HCT116 (cell line): Measurements from ENCODE around the gene ALDH1L1. TPM values are rescaled to one million over a fixed set of nuclear protein-coding genes. Genes with fewer than 3 reads are reported as not detected.

ENCODE experiments used
- ATAC-seq: fragments of 200-7000 bp; cut with Tn5 transposase; 2 replicates; pipeline ENCODE4 v1.9.1; 2020; ENCODE audit warnings: mild to moderate bottlenecking, moderate library complexity
- BruUV-seq: library from RNA; stranded (reverse); fragments of 400-500 nt; replicated peaks from 2 replicates; lab custom pipeline; 2021; lab: Mats Ljungman, UMichigan
- CTCF ChIA-PET: fragments of 300-600 bp; sonication (Branson Sonifier 250); formaldehyde crosslinking; loops from one replicate; lab custom pipeline; 2021; ENCODE audit warnings: antibody characterized with exemption; lab: Charles Lee
- POLR2A ChIA-PET: fragments of 300-600, 350-600 bp; sonication (Branson Sonifier 250); formaldehyde crosslinking; loops from one replicate; lab custom pipeline; 2021; ENCODE audit warnings: antibody characterized with exemption; lab: Charles Lee
- RAD21 ChIA-PET, 2 experiments: fragments of 300-600 bp; sonication (Branson Sonifier 250); formaldehyde crosslinking; loops; one replicate each; lab custom pipeline; 2023; ENCODE audit warnings: low total read pairs in 2 of 2; ENCODE audit not compliant: uncharacterized antibody in 2 of 2, unreplicated experiment in 2 of 2, low non-redundant PET in 1 of 2; lab: Charles Lee
- DNase-seq: peaks from one replicate; pipeline ENCODE4 v3.0.0-alpha.2; 2010; ENCODE audit warnings: low read depth, low spot score
- H2AFZ ChIP-seq: fragments of 200-600 bp; shearing (Covaris generic), sonication (generic); 2 replicates; pipeline ENCODE4 v1.6.1; 2017; ENCODE audit warnings: low read depth, mixed run types, mixed read lengths, antibody characterized with exemption, low read length; ENCODE audit not compliant: poor library complexity, severe bottlenecking
- H3K27ac ChIP-seq: 2 replicates; pipeline ENCODE4 v1.5.1; 2012; ENCODE audit warnings: low read depth, low read length
- H3K27me3 ChIP-seq: fragments of 200-600 bp; sonication (generic); 2 replicates; pipeline ENCODE4 v1.6.1; 2016; ENCODE audit warnings: mixed run types, low read length, mixed read lengths; ENCODE audit not compliant: insufficient read depth
- H3K36me3 ChIP-seq, 2 experiments: fragments of 200-500 bp in 1 of 2; fragments of 200-600 bp in 1 of 2; sonication (Bioruptor generic) in 1 of 2; sonication (generic) in 1 of 2; 2 replicates each; pipeline versions ENCODE4 v1.5.1 to v1.6.1; 2014 to 2016; ENCODE audit warnings: low read length in 2 of 2, inconsistent platforms in 1 of 2, mixed read lengths in 1 of 2, mixed run types in 1 of 2; ENCODE audit not compliant: insufficient read depth in 2 of 2, control insufficient read depth in 1 of 2
- H3K4me1 ChIP-seq, 2 experiments: fragments of 200-600 bp in 1 of 2; sonication (generic) in 1 of 2; 2 replicates each; pipeline versions ENCODE4 v1.5.1 to v1.6.1; 2012 to 2017; ENCODE audit warnings: low read length in 2 of 2, inconsistent platforms in 1 of 2, mild to moderate bottlenecking in 1 of 2, mixed read lengths in 1 of 2, mixed run types in 1 of 2, moderate library complexity in 1 of 2; ENCODE audit not compliant: insufficient read depth in 2 of 2, control insufficient read depth in 1 of 2
- H3K4me2 ChIP-seq: fragments of 200-600 bp; sonication (generic); 2 replicates; pipeline ENCODE4 v1.6.1; 2017; ENCODE audit warnings: mixed run types, low read length, mixed read lengths
- H3K4me3 ChIP-seq, 2 experiments: fragments of 200-600 bp in 1 of 2; sonication (generic) in 1 of 2; replicated peaks in 1 of 2; 2 replicates each; pipeline ENCODE4 v1.5.1; 2011 to 2016; ENCODE audit warnings: low read length in 2 of 2, control low read depth in 1 of 2, low read depth in 1 of 2, mild to moderate bottlenecking in 1 of 2, mixed read lengths in 1 of 2, mixed run types in 1 of 2
- H3K79me2 ChIP-seq: fragments of 200-600 bp; sonication (generic); 2 replicates; pipeline ENCODE4 v1.6.1; 2017; ENCODE audit warnings: mild to moderate bottlenecking, mixed run types, low read length, moderate library complexity, mixed read lengths; ENCODE audit not compliant: insufficient read depth
- H3K9ac ChIP-seq: fragments of 200-600 bp; sonication (generic); 2 replicates; pipeline ENCODE4 v1.6.1; 2016; ENCODE audit warnings: low read length, mixed read lengths
- H3K9me2 ChIP-seq: fragments of 200-600 bp; sonication (generic), shearing (Covaris generic); 2 replicates; pipeline ENCODE4 v1.6.1; 2017; ENCODE audit warnings: mixed run types, mild to moderate bottlenecking, moderate library complexity; ENCODE audit not compliant: insufficient read depth
- H3K9me3 ChIP-seq, 2 experiments: fragments of 200-500 bp in 1 of 2; fragments of 200-600 bp in 1 of 2; sonication (Bioruptor generic) in 1 of 2; sonication (generic) in 1 of 2; 2 replicates each; pipeline ENCODE4 v1.6.1; 2014 to 2017; ENCODE audit warnings: low read length in 2 of 2, mixed read lengths in 2 of 2, inconsistent platforms in 1 of 2, low read depth in 1 of 2, mild to moderate bottlenecking in 1 of 2, mixed run types in 1 of 2, moderate library complexity in 1 of 2; ENCODE audit not compliant: control insufficient read depth in 1 of 2, insufficient read depth in 1 of 2
- H4K20me1 ChIP-seq: fragments of 200-600 bp; sonication (generic), shearing (Covaris generic); 2 replicates; pipeline ENCODE4 v1.6.1; 2017; ENCODE audit warnings: mixed run types, mild to moderate bottlenecking, moderate library complexity; ENCODE audit not compliant: insufficient read depth
- ATF3 ChIP-seq: IDR thresholded peaks from 2 replicates; pipeline ENCODE4 v1.6.1; 2012
- CEBPB ChIP-seq: IDR thresholded peaks from 2 replicates; pipeline ENCODE4 v1.6.1; 2012; ENCODE audit warnings: low read depth
- EGR1 ChIP-seq: IDR thresholded peaks from 2 replicates; pipeline ENCODE4 v1.6.1; 2012; ENCODE audit warnings: low read depth
- ELF1 ChIP-seq: IDR thresholded peaks from 2 replicates; pipeline ENCODE4 v1.6.1; 2012; ENCODE audit warnings: low read depth, borderline replicate concordance
- EZH2 ChIP-seq: fragments of 200-600 bp; sonication (generic); IDR thresholded peaks from 2 replicates; pipeline ENCODE4 v1.6.1; 2017; ENCODE audit warnings: antibody characterized with exemption, mixed run types
- FOSL1 ChIP-seq: IDR thresholded peaks from 2 replicates; pipeline ENCODE4 v1.6.1; 2012; ENCODE audit warnings: low read depth
- JUND ChIP-seq: IDR thresholded peaks from 2 replicates; pipeline ENCODE4 v1.6.1; 2012
- MAX ChIP-seq: IDR thresholded peaks from 2 replicates; pipeline ENCODE4 v1.6.1; 2012
- POLR2A ChIP-seq: IDR thresholded peaks from 2 replicates; pipeline ENCODE4 v1.7.0; 2011; ENCODE audit warnings: borderline replicate concordance; ENCODE audit not compliant: insufficient read depth, insufficient read length; ENCODE audit errors: extremely low read depth
- POLR2AphosphoS5 ChIP-seq: IDR thresholded peaks from 2 replicates; pipeline ENCODE4 v1.6.1; 2011; ENCODE audit warnings: mild to moderate bottlenecking, low read depth, low read length, moderate library complexity
- RAD21 ChIP-seq: IDR thresholded peaks from 2 replicates; pipeline ENCODE4 v1.6.1; 2012; ENCODE audit warnings: low read depth, mild to moderate bottlenecking
- REST ChIP-seq: IDR thresholded peaks from 2 replicates; pipeline ENCODE4 v1.6.1; 2012; ENCODE audit warnings: low read depth
- SIN3A ChIP-seq: IDR thresholded peaks from 2 replicates; pipeline ENCODE4 v1.6.1; 2012; ENCODE audit warnings: low read depth
- SP1 ChIP-seq: IDR thresholded peaks from 2 replicates; pipeline ENCODE4 v1.6.1; 2012; ENCODE audit warnings: low read depth
- TCF7L2 ChIP-seq: IDR thresholded peaks from 2 replicates; pipeline ENCODE4 v1.7.0; 2011; ENCODE audit warnings: borderline replicate concordance, inconsistent platforms; ENCODE audit not compliant: insufficient read depth, insufficient read length; ENCODE audit errors: extremely low read depth
- YY1 ChIP-seq: IDR thresholded peaks from 2 replicates; pipeline ENCODE4 v1.6.1; 2011; ENCODE audit warnings: low read length, low read depth, moderate library complexity, mild to moderate bottlenecking; ENCODE audit not compliant: insufficient replicate concordance; ENCODE audit errors: extremely low read depth
- ZBTB33 ChIP-seq: IDR thresholded peaks from 2 replicates; pipeline ENCODE4 v1.6.1; 2011; ENCODE audit warnings: mild to moderate bottlenecking, low read length, moderate library complexity; ENCODE audit not compliant: insufficient replicate concordance; ENCODE audit errors: extremely low read depth
- ZFX ChIP-seq: fragments of 450-650 bp; IDR thresholded peaks from 2 replicates; pipeline ENCODE4 v1.6.1; 2017
- ZNF274 ChIP-seq: fragments of 200-500 bp; sonication (Bioruptor generic); IDR thresholded peaks from 2 replicates; pipeline ENCODE4 v1.6.1; 2014; ENCODE audit warnings: mild to moderate bottlenecking, low read depth, low read length, inconsistent platforms
- intact Hi-C: fragments of 100-400 bp; cut with micrococcal nuclease; formaldehyde crosslinking; loops from 2 replicates; pipeline ENCODE4 v1.10.0; 2022
- total RNA-seq: library from RNA; stranded (reverse); gene quantifications from one replicate; pipeline ENCODE4 v1.2.1, GENCODE V29; 2021; ENCODE audit not compliant: unreplicated experiment

The ALDH1L1 gene
- total RNA-seq, 1 experiment from 2014 or later, result 0.81 TPM

GRCh38 chr3:126208606-126209256 is 28.3 kb upstream of the ALDH1L1 start:
- H3K4me2 ChIP-seq, result peak overlapping the region; percentile 50
- intact Hi-C loops, result no loop called here
- peaks cover 26 to 40% of the 10 kb centered on the region in 2 experiments for H3K4me1 ChIP-seq
- TF ChIP-seq ZBTB33, result no peak
- TF ChIP-seq ZFX, result no peak
- TF ChIP-seq POLR2A, result no peak
- no peak for TF ChIP-seq ELF1
- TF ChIP-seq SIN3A, result no peak
- peak; percentile 63 for TF ChIP-seq POLR2AphosphoS5
- no peak for TF ChIP-seq RAD21
- peak; percentile 63; the same call in 1 of the 2 replicates for TF ChIP-seq FOSL1
- TF ChIP-seq MAX, result peak; percentile 90
- no peak for TF ChIP-seq YY1
- no peak for TF ChIP-seq EZH2
- TF ChIP-seq JUND, result peak; percentile 71; the same call in 1 of the 2 replicates
- TF ChIP-seq ATF3, result no peak
- no peak for TF ChIP-seq ZNF274
- TF ChIP-seq EGR1, result no peak
- TF ChIP-seq TCF7L2, result no peak
- no peak for TF ChIP-seq REST
- 0 out of 2 replicates have a peak, but pooled peaks have one; percentile 21 for TF ChIP-seq CEBPB
- TF ChIP-seq SP1, result peak; percentile 52

More at GRCh38 chr3:126208606-126209256, 28.3 kb upstream of the ALDH1L1 start:
- Histone ChIP-seq H3K9me2 (no peaks in the 10 kb centered on the region), H3K9me3 (no peaks in the 10 kb centered on the region; a peak in 1 of 4 replicates), H4K20me1 (no peaks in the 10 kb centered on the region), H3K4me3 (no peak overlapping the region), H3K9ac (no peak overlapping the region), H3K79me2 (no peaks in the 10 kb centered on the region), H2AFZ (peak overlapping the region; percentile 41), H3K27me3 (no peaks in the 10 kb centered on the region), H3K27ac (peak overlapping the region; percentile 9; the same call in 1 of the 2 replicates), H3K36me3 (no peaks in the 10 kb centered on the region)
- ATAC-seq (peak; percentile 70), DNase-seq (peak; percentile 76)
- CTCF ChIA-PET, result interaction anchor here (3.3 kb wide), 1 partner anchor 11 kb away, joined by 15 read pairs; no protein-coding TSS in a partner anchor
- POLR2A ChIA-PET, result interaction anchor here (1.1 kb wide), 1 partner anchor 12 kb away, joined by 3 read pairs; no protein-coding TSS in a partner anchor
- RAD21 ChIA-PET, result no interaction called here
- BruUV-seq, result no TSS peak
